HEK293T (cell line): ENCODE measurements around the gene KRTAP6-3.

Experiments used
- ARNT ChIP-seq: fragments of 450-650 bp; IDR thresholded peaks from 2 replicates; pipeline ENCODE4 v1.6.1; 2017; ENCODE audit warnings: mild to moderate bottlenecking
- BHLHE40 ChIP-seq: fragments of 450-650 bp; IDR thresholded peaks from 2 replicates; pipeline ENCODE4 v1.6.1; 2016; ENCODE audit warnings: mild to moderate bottlenecking, moderate library complexity, borderline replicate concordance
- CTBP1 ChIP-seq: fragments of 450-650 bp; IDR thresholded peaks from 2 replicates; pipeline ENCODE4 v1.6.1; 2016; ENCODE audit warnings: borderline replicate concordance
- ELF4 ChIP-seq: fragments of 450-650 bp; IDR thresholded peaks from 2 replicates; pipeline ENCODE4 v1.6.1; 2017; ENCODE audit warnings: antibody characterized with exemption
- FOXA1 ChIP-seq: fragments of 450-650 bp; IDR thresholded peaks from 2 replicates; pipeline ENCODE4 v1.6.1; 2016; ENCODE audit warnings: mild to moderate bottlenecking
- FOXK2 ChIP-seq: fragments of 450-650 bp; IDR thresholded peaks from 2 replicates; pipeline ENCODE4 v1.6.1; 2016; ENCODE audit warnings: mild to moderate bottlenecking
- FOXM1 ChIP-seq: fragments of 450-650 bp; IDR thresholded peaks from 2 replicates; pipeline ENCODE4 v1.6.1; 2017; ENCODE audit warnings: mild to moderate bottlenecking, borderline replicate concordance
- LEF1 ChIP-seq: fragments of 450-650 bp; IDR thresholded peaks from 2 replicates; pipeline ENCODE4 v1.6.1; 2017; ENCODE audit warnings: mild to moderate bottlenecking, borderline replicate concordance
- NFRKB ChIP-seq: fragments of 450-650 bp; IDR thresholded peaks from 2 replicates; pipeline ENCODE4 v1.6.1; 2016; ENCODE audit warnings: mild to moderate bottlenecking, moderate library complexity
- PKNOX1 ChIP-seq: fragments of 450-650 bp; IDR thresholded peaks from 2 replicates; pipeline ENCODE4 v1.6.1; 2016
- SP1 ChIP-seq: fragments of 450-650 bp; IDR thresholded peaks from 2 replicates; pipeline ENCODE4 v1.6.1; 2017
- SUZ12 ChIP-seq: fragments of 450-650 bp; IDR thresholded peaks from 2 replicates; pipeline ENCODE4 v1.6.1; 2016; ENCODE audit warnings: mild to moderate bottlenecking
- TARDBP ChIP-seq: fragments of 450-650 bp; IDR thresholded peaks from 2 replicates; pipeline ENCODE4 v1.6.1; 2016
- ZNF384 ChIP-seq: fragments of 450-650 bp; IDR thresholded peaks from 2 replicates; pipeline ENCODE4 v1.6.1; 2016

- no peak for TF ChIP-seq ZNF384
- no peak for TF ChIP-seq SUZ12
- TF ChIP-seq FOXK2: no peak
- TF ChIP-seq BHLHE40: no peak
- TF ChIP-seq PKNOX1: no peak
- TF ChIP-seq ARNT: no peak
- TF ChIP-seq ELF4: no peak
- no peak for TF ChIP-seq SP1
- no peak for TF ChIP-seq TARDBP
- no peak for TF ChIP-seq LEF1
- no peak for TF ChIP-seq FOXA1
- TF ChIP-seq FOXM1: no peak
- TF ChIP-seq NFRKB: no peak
- no peak for TF ChIP-seq CTBP1
Measured at GRCh38 chr21:30580132-30580531, 12.1 kb upstream of the KRTAP6-3 start.
